ENCODE measurements around the gene SERPINB12. TPM values are rescaled to one million over a fixed set of nuclear protein-coding genes. Genes with fewer than 3 reads are reported as not detected.

Gene SERPINB12
- total RNA-seq, 1 donor from 2014 or later = not detected

DNA sequence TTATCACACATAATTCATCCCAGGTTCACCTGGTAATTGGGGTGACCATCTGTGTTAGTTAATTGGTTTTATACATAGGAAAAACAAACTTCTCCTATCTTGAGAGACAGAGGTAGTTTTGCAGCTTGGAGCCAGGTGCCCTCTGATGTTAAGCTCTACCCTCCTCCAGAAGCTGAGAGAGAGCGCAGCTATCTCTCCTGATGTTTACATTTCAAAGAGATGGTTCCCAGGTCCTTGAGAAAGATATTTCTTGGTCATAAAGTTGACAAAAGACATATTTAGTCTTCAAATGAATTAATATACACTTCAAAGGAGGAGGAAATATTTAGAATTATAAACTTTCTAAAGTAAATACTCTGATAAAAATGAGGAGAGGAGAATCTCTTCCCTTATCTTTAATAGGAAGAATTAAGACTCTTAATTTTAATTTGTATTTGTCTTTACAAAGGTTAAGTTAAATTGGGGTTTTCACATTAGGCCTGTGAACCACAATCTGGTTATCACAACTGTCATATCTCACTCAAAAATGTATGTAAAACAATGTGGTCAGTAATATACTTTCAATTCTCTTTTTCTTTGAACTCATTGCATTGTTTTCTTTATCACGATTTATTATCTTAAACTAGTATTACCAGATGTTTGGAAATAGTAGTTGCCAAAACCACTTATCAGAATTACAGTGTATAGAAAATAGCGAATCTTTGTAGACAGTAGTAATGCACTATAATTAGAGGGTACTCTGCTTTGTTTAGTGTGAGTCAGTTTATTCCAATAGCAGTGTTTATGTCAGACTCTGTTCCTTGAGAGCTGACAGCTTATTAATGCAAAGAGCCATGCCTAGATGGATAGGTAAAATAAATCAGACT lies 75.1 kb downstream of the SERPINB12 start:
- Histone ChIP-seq H3K27ac (ENCODE audit: low read depth, low read length) (no peak overlapping the region), H3K9me3 (ENCODE audit: control insufficient read depth in 3 of 3, low read length in 3 of 3) (peaks cover 0 to 3% (median 0%) of the 10 kb centered on the region in 3 donors), H3K9ac (ENCODE audit: low read depth in 1 of 3, low read length in 3 of 3) (no peak overlapping the region), H3K36me3 (ENCODE audit: control insufficient read depth in 3 of 3, insufficient read depth in 3 of 3, low read length in 3 of 3) (no peaks in the 10 kb centered on the region), H3K27me3 (ENCODE audit: control insufficient read depth in 3 of 3, insufficient read depth in 3 of 3, low read length in 3 of 3) (no peaks in the 10 kb centered on the region), H3K4me1 (ENCODE audit: control insufficient read depth in 3 of 3, insufficient read depth in 3 of 3, low read length in 3 of 3) (no peaks in the 10 kb centered on the region), H3K4me3 (ENCODE audit: low read length in 3 of 3) (no peak overlapping the region)

DNA sequence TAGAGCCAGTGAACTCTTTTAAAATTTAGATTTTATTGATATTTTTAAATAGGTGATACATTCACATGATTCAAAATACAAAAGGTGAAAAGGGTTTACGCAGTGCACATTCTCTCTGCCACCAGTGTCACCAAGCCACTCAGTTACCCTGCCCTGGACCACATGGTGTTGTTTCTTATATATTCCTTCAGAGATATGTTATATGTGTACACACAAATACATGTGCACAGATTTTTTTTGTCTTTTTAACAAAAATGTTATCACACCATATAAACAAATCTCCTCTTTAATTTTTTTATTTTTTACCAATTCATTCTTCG lies 75.7 kb downstream of the SERPINB12 start:
- Histone ChIP-seq H3K9me3 (ENCODE audit: control insufficient read depth in 3 of 3, low read length in 3 of 3) (peaks cover 0 to 3% (median 0%) of the 10 kb centered on the region in 3 donors), H3K4me3 (ENCODE audit: low read length in 3 of 3) (no peak overlapping the region), H3K9ac (ENCODE audit: low read depth in 1 of 3, low read length in 3 of 3) (no peak overlapping the region), H3K27me3 (ENCODE audit: control insufficient read depth in 3 of 3, insufficient read depth in 3 of 3, low read length in 3 of 3) (no peaks in the 10 kb centered on the region), H3K27ac (ENCODE audit: low read depth, low read length) (no peak overlapping the region), H3K4me1 (ENCODE audit: control insufficient read depth in 3 of 3, insufficient read depth in 3 of 3, low read length in 3 of 3) (no peaks in the 10 kb centered on the region), H3K36me3 (ENCODE audit: control insufficient read depth in 3 of 3, insufficient read depth in 3 of 3, low read length in 3 of 3) (no peaks in the 10 kb centered on the region)

Other genes starting within 250 kb of the SERPINB12 start
- gene BCL2, start 222.6 kb upstream of the SERPINB12 start, total RNA-seq = 39.1 TPM
- gene KDSR, start 175.2 kb upstream of the SERPINB12 start, total RNA-seq = 12.5 TPM
- gene VPS4B, start 119.9 kb upstream of the SERPINB12 start, total RNA-seq = 28.2 TPM
- not detected for gene SERPINB5, start 65.4 kb upstream of the SERPINB12 start, total RNA-seq
- not detected for gene SERPINB13, start 45.0 kb downstream of the SERPINB12 start, total RNA-seq
- gene SERPINB4, start 101.9 kb downstream of the SERPINB12 start, total RNA-seq = not detected
- not detected for gene SERPINB3, start 119.5 kb downstream of the SERPINB12 start, total RNA-seq
- gene SERPINB11, start 160.6 kb downstream of the SERPINB12 start, total RNA-seq = not detected
- gene SERPINB7, start 233.0 kb downstream of the SERPINB12 start, total RNA-seq = not detected